ENCODE measurements around the gene FLOT1. TPM values are rescaled to one million over a fixed set of nuclear protein-coding genes. Genes with fewer than 3 reads are reported as not detected.

The FLOT1 gene
- total and polyA plus RNA-seq, 9 of the 15 experiments (the other 6 are each of a cell fraction or from before 2014, with no cell fraction given), result 11.7 to 149 (median 118) TPM

DNA sequence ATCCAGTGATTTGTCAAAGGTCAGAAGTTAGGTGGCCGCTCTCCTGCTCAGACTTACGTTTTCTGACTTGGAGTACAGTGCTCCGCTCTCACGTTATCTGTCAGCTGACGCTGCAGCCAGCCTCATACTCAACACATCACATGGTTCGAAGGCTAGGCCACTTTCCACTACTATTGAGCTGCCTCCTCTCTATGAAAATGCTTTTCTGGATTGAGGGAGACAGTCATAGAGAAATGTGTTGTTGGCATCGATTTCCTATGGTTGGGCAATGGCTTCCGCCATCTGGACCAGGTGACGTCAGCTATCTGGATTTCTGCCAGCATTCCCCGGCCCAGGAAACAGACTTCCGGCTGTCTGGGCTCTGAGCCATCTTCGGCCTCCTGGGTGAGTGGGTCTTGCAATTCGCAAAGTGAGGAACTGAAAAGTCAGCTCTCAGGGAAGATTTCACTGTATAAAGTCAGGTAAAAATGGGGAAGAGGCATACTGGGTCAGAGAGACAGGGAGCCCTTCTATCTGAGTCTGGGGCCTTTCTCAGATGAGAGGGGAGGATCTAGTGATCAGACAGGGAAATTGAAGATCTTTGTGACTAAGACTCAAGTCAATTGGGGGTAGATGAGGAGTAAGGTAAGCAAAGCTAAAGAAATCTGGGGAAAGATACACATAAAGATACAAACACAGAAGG is 39.4 kb upstream of the FLOT1 start:
- WGBS (ENCODE audit: insufficient coverage, low coverage, missing lambda C conversion rate), result 8% methylated on average over 13 of the region's 13 CpGs
- FAIRE-seq (peak; percentile 95), DNase-seq (ENCODE audit: extremely low read depth in 1 of 4, low spot score in 3 of 4) (peak; percentile 88 to 97 (median 91)), ATAC-seq (peak; percentile 79)
- H4K20me1 ChIP-seq (replicated peaks; ENCODE audit: control insufficient read depth, insufficient read depth, low read length), result no peaks in the 10 kb centered on the region
- no peaks in the 10 kb centered on the region for H3K9me3 ChIP-seq (replicated peaks; ENCODE audit: control insufficient read depth, insufficient read depth, low read depth, low read length)
- POLR2A ChIA-PET, result interaction anchor here (0.6 to 2.9 kb wide), 21 partner anchors 9 to 228 kb away, joined by 3 to 19 read pairs (median 3); no protein-coding TSS in a partner anchor
- in situ Hi-C loops (cut with MboI) (no loop called here), intact Hi-C loops (cut with micrococcal nuclease) (loop anchor here (2.0 to 5.0 kb wide), 2 partner anchors 39 to 40 kb away; partner anchors contain the start of gene FLOT1)
- H2AFZ ChIP-seq (ENCODE audit: low read depth, low read length), result peak overlapping the region; percentile 100
- H3K4me3 ChIP-seq, result peak overlapping the region; percentile 21
- CTCF ChIA-PET (ENCODE audit: low intra/inter-chr PET ratio), result no interaction called here
- peak overlapping the region; percentile 62 to 84; a peak in 3 of 4 replicates for H3K9ac ChIP-seq (ENCODE audit: insufficient read depth in 1 of 2, low read depth in 2 of 2, low read length in 2 of 2)
- peaks cover 45 to 54% of the 10 kb centered on the region in 2 experiments for H3K4me1 ChIP-seq (replicated peaks in 1 of 2; ENCODE audit: control insufficient read depth in 2 of 2, insufficient read depth in 2 of 2, low read length in 2 of 2)
- no TSS peak for BruUV-seq (replicated peaks)
- peak overlapping the region; percentile 83 for H3K4me2 ChIP-seq (ENCODE audit: insufficient read depth, low read length)
- H3K36me3 ChIP-seq (ENCODE audit: control insufficient read depth, insufficient read depth, low read length), result no peaks in the 10 kb centered on the region
- H3K27me3 ChIP-seq (ENCODE audit: control insufficient read depth in 2 of 2, insufficient read depth in 2 of 2, low read length in 2 of 2), result no peaks in the 10 kb centered on the region
- H3K27ac ChIP-seq (ENCODE audit: extremely low read depth, low read depth, low read length), result peak overlapping the region; percentile 91
- no peaks in the 10 kb centered on the region for H3K79me2 ChIP-seq (ENCODE audit: control insufficient read depth, insufficient read depth, low read length)
- no peaks in the 10 kb centered on the region for H3K9me1 ChIP-seq (ENCODE audit: control insufficient read depth, insufficient read depth, low read length)
- peak; percentile 48 to 92 (median 82) for TF ChIP-seq YY1 (IDR thresholded peaks at IDR 0.05; ENCODE audit: borderline replicate concordance in 1 of 3, control insufficient read depth in 1 of 3, extremely low read depth in 1 of 3, insufficient read depth in 3 of 3, insufficient read length in 1 of 3, insufficient replicate concordance in 2 of 3, low read depth in 1 of 3, low read length in 2 of 3)
- TF ChIP-seq, protein P1, sequence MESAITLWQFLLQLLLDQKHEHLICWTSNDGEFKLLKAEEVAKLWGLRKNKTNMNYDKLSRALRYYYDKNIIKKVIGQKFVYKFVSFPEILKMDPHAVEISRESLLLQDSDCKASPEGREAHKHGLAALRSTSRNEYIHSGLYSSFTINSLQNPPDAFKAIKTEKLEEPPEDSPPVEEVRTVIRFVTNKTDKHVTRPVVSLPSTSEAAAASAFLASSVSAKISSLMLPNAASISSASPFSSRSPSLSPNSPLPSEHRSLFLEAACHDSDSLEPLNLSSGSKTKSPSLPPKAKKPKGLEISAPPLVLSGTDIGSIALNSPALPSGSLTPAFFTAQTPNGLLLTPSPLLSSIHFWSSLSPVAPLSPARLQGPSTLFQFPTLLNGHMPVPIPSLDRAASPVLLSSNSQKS (CRISPR knock-in tag; IDR thresholded peaks at IDR 0.05), result no peak
- TF ChIP-seq ELF2 (CRISPR knock-in tag; IDR thresholded peaks at IDR 0.05), result peak; percentile 42
- TF ChIP-seq NEUROD1 (IDR thresholded peaks at IDR 0.05; ENCODE audit: borderline replicate concordance, low read depth, low read length, partially characterized antibody), result peak; percentile 81
- TF ChIP-seq, protein P2, sequence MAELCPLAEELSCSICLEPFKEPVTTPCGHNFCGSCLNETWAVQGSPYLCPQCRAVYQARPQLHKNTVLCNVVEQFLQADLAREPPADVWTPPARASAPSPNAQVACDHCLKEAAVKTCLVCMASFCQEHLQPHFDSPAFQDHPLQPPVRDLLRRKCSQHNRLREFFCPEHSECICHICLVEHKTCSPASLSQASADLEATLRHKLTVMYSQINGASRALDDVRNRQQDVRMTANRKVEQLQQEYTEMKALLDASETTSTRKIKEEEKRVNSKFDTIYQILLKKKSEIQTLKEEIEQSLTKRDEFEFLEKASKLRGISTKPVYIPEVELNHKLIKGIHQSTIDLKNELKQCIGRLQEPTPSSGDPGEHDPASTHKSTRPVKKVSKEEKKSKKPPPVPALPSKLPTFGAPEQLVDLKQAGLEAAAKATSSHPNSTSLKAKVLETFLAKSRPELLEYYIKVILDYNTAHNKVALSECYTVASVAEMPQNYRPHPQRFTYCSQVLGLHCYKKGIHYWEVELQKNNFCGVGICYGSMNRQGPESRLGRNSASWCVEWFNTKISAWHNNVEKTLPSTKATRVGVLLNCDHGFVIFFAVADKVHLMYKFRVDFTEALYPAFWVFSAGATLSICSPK (IDR thresholded peaks at IDR 0.05; ENCODE audit: borderline replicate concordance), result no peak
- TF ChIP-seq, protein P3, sequence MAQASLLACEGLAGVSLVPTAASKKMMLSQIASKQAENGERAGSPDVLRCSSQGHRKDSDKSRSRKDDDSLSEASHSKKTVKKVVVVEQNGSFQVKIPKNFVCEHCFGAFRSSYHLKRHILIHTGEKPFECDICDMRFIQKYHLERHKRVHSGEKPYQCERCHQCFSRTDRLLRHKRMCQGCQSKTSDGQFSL (CRISPR knock-in tag; IDR thresholded peaks at IDR 0.05), result no peak
- TF ChIP-seq, protein P3 (tag; IDR thresholded peaks at IDR 0.05), result no peak
- no peak for TF ChIP-seq SMAD2 (IDR thresholded peaks at IDR 0.05; ENCODE audit: low read depth, low read length)
